ENCODE measurements around the gene PRSS33. TPM values are rescaled to one million over a fixed set of nuclear protein-coding genes. Genes with fewer than 3 reads are reported as not detected.
A peak's percentile ranks its signal among the peaks of the same experiment; 100 is the strongest.

PRSS33 gene
- total RNA-seq, 2 donors from 2014 or later: not detected

GRCh38 chr16:2822158-2822495 is 34.8 kb upstream of the PRSS33 start:
- intact Hi-C loops (cut with DNase I, micrococcal nuclease): no loop called here
- DNase-seq (no peak), ATAC-seq (no peak)

GRCh38 chr16:2821487-2822157 is 34.3 kb upstream of the PRSS33 start:
- DNase-seq (no peak), ATAC-seq (no peak)
- intact Hi-C loops (cut with DNase I, micrococcal nuclease): no loop called here

GRCh38 chr16:2820836-2821486 is 33.6 kb upstream of the PRSS33 start:
- intact Hi-C loops (cut with DNase I, micrococcal nuclease): no loop called here
- no peak for DNase-seq

GRCh38 chr16:2819939-2820835 is 32.8 kb upstream of the PRSS33 start:
- no peak for ATAC-seq

More at GRCh38 chr16:2820836-2821486, 33.6 kb upstream of the PRSS33 start:
- no peak for ATAC-seq

DNA sequence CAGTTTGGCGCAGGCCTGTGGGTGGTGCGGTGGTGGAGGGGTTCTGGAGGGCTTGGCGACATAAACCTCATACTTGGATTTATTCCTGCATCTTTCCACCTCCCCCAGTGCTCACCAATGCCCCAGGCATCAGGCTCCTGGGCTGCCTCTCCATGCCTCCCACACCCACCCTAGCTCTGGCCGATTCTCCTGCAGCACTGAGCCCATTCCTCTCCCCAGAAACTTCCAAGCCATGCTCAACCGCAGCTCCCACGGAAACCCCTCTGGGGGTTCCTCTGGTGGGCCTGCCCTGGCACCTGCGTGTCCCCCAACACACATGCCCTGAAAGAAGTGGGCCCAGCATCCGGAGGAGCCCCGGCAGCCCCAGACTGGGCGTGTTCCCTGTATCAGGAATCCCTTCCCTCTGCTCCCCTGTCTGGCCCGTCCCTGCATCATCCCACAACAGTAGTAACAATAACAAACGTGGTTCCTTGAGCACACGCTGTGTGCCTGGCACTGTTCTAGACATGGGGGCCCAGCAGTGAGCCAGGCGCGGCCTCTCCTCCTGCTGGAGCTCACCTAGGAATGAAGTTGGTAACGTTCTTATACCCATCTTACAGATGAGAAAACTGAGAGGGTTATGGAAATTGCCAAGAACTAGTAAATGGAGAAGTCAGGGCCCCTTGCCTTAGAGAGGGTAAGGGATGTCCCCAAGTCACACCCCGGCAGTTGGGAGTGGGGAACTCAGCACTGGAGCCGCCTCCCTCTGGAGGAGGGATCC is 32.0 kb upstream of the PRSS33 start:
- DNase-seq (no peak), ATAC-seq (no peak)
- intact Hi-C loops (cut with DNase I, micrococcal nuclease): no loop called here

More at GRCh38 chr16:2819939-2820835, 32.8 kb upstream of the PRSS33 start:
- DNase-seq: no peak
- intact Hi-C loops (cut with DNase I, micrococcal nuclease): no loop called here

DNA sequence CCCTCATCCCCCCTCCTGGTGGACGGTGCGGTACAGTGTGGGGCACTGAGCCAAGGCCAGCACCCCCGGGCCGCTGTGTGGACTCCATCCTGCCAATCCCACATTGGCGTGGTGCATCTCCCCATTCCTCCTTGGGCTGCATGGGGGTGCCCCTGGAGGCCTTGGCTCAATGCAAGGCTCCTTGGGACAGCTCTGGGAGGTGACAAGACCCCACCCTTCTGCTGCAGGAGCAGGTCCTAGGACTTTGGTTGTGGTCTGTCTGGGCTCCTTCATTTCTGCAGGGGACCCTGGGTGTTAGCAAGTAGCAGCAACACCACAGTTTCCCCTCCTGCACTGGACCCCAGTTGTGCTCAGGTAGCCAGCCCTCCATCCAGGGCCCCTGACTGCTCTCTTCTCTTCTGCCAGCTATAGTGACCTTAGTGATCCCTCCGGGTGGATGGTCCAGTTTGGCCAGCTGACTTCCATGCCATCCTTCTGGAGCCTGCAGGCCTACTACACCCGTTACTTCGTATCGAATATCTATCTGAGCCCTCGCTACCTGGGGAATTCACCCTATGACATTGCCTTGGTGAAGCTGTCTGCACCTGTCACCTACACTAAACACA is 31.0 kb upstream of the PRSS33 start:
- ATAC-seq (no peak), DNase-seq (peak in 1 of 2 donors; percentile 1)

DNA sequence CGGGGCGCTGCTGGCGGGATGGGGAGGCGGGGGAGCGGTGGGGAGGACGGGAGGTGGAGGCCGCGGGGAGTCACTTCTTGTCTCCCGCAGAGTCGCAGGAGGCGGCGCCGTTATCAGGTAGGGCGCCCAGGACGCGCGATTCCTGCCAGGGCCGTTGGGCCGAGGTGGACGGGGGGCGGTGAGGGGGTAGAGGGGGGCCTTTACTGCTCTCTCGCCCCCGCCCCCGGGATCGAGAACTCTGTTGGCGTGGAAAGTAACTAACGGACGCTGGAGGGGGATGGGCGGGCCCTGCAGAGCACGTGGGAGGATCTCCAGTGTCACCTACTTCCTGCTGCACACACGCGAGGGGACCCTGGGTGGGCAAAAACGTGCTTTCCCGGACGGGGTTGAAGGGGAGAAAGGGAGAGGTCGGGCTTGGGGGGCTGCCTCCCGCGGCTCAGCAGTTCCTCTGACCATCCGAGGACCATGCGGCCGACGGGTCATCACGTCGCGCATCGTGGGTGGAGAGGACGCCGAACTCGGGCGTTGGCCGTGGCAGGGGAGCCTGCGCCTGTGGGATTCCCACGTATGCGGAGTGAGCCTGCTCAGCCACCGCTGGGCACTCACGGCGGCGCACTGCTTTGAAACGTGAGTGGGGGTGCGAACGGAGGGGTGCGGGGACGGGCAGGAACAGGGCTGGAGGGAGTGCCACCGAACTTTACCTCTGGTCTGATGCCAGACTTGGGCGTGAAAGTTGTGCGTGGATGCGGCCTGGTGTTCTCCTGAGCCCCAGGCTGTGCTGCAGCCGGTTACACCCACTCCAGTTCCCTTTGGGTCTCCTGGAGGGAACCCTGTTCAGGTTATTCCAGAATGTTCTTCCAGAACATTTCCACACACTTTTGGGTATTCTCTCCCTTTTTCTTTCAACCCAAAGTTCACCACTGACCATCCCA is 30.2 kb upstream of the PRSS33 start:
- intact Hi-C loops (cut with DNase I, micrococcal nuclease): no loop called here
- DNase-seq: peak in 1 of 2 donors; percentile 9
- peak; percentile 37 for ATAC-seq

More for the DNA sequence above, 31.0 kb upstream of the PRSS33 start:
- intact Hi-C loops (cut with DNase I, micrococcal nuclease): no loop called here

DNA sequence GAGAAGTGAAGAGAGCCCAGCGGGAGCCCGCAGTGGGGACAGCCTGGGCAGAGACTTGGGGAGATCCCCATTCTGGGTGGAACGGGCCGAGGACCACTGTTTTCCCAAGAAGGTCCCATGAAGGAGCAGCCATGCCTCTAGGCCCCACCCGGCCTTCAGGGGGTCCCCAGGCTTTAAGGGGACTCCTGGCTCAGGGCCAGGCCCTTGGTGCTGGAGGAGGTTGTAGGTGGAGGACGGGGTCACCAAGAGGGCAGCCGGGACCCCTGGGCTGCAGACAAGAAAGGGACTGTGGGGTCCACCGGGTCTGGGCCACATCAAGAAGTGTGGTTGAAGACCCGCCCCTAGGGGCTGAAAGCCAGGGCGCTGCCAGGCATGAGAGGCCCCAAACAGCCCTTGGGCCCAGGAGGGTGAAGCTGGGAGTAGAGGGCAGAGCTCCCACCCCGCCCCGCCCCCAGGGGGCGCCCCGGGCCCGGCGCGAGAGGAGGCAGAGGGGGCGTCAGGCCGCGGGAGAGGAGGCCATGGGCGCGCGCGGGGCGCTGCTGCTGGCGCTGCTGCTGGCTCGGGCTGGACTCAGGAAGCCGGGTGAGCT is 29.5 kb upstream of the PRSS33 start, which contains the start of gene PRSS21:
PRSS21 (plus strand) TSS at position 487 of the 589 bp plus-strand sequence; CDS start at position 519, 32 bp downstream.
- intact Hi-C loops (cut with DNase I, micrococcal nuclease): no loop called here
- DNase-seq (no peak), ATAC-seq (peak; percentile 45)

DNA sequence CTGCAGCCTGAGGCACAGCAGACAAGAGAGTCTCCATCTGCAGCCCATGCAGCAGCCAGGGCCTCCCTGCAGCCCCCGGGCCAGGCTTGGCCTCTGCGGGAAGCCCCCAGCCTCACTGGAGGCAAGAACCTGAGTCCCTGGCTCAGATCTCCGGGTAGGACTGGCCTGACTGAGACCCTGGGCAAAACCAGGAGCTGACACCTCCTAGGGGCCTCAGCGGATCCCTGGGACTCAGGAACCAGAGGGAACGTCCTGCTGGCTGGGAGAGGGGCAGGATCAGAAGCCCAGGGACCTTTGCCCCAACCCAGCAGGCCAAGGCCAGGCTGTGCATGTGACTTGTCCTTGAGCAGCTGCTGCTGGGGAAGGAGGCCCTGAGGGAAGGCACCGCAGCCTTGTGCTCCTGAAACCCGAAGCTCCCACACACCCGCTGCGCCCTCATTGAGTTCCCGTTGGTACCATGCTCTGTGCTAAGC is 28.0 kb upstream of the PRSS33 start:
- ATAC-seq (no peak), DNase-seq (no peak)
- intact Hi-C loops (cut with DNase I, micrococcal nuclease): no loop called here

GRCh38 chr16:2814551-2815298 is 27.4 kb upstream of the PRSS33 start:
- peak in 1 of 2 donors; percentile 11 for DNase-seq
- no peak for ATAC-seq
- intact Hi-C loops (cut with DNase I, micrococcal nuclease): no loop called here

- intact Hi-C loops (cut with DNase I, micrococcal nuclease): no loop called here
- DNase-seq (no peak), ATAC-seq (no peak)
These were observed 26.4 kb upstream of the PRSS33 start for GRCh38 chr16:2813771-2814221.

- intact Hi-C loops (cut with DNase I, micrococcal nuclease): no loop called here
- DNase-seq (peak in 1 of 2 donors; percentile 13), ATAC-seq (peak; percentile 64)
These were observed 24.5 kb upstream of the PRSS33 start for GRCh38 chr16:2811703-2812471.

DNA sequence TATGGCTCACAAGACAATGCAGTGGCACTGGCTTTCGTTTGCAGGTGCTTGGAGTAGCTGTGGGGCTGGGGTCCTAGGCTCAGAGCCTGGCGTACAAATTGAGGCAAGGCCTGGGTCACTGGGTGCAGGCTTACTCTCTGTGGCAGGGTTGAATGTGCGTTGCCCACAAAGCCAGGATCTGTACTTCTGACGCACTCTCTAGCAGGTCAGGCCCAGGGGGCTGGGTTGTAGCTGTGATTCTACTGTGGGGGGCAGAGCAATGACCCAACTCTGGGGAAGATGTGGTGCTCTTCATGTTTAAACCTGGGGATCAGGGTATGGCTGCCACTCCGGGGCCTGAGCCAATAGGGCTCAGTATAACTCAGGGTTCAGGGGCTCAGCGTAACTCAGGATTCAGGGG is 23.3 kb upstream of the PRSS33 start:
- intact Hi-C loops (cut with DNase I, micrococcal nuclease): no loop called here
- peak in 1 of 2 donors; percentile 10 for DNase-seq
- ATAC-seq: no peak

DNA sequence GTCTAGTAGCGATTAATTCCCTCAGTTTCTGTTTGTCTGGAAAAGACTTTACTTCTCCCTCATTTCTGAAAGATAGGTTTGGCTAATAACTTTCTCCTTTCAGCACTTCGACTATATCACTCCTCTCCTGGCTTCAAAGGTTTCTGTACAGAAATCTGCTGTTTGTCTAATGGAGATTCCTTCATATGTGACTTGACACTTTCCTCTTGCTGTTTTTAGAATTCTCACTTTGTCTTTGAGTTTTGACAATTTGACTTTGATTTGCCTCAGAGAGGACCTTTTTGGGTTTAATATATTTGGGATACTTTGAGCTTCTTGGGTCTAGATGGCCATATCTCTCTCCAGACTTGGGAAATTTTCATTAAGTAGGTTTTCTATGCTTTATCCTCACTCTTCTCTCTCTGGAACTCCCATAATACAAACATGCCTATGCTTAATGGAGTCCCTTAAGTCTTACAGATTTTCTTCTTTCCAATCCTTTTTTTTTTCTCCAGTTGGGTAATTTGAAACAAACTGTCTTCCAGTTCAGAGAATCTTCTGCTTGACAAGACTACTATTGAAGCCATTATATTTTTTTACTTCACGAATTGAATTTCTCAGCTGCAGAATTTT is 21.9 kb upstream of the PRSS33 start:
- DNase-seq: no peak
- intact Hi-C loops (cut with DNase I, micrococcal nuclease): no loop called here
- no peak for ATAC-seq

- ATAC-seq (no peak), DNase-seq (no peak)
- intact Hi-C loops (cut with DNase I, micrococcal nuclease): no loop called here
These were observed 20.8 kb upstream of the PRSS33 start for GRCh38 chr16:2808181-2808580.
